ENCODE measurements around the gene SLC8A1. TPM values are rescaled to one million over a fixed set of nuclear protein-coding genes. Genes with fewer than 3 reads are reported as not detected.

The SLC8A1 gene
- total RNA-seq, 1 donor from 2014 or later, result 5.6 TPM

GRCh38 chr2:40072442-40073232, 379.3 kb downstream of the SLC8A1 start:
- no peak overlapping the region for H3K27ac ChIP-seq
- TF ChIP-seq CTCF (IDR thresholded peaks at IDR 0.05), result no peak
- no peaks in the 10 kb centered on the region for H3K27me3 ChIP-seq
- H3K9me3 ChIP-seq, result no peaks in the 10 kb centered on the region
- no peaks in the 10 kb centered on the region for H3K36me3 ChIP-seq
- H3K4me1 ChIP-seq, result no peaks in the 10 kb centered on the region
- DNase-seq (ENCODE audit: low spot score in 2 of 2), result no peak
- H3K4me3 ChIP-seq, result no peak overlapping the region
- intact Hi-C loops (cut with DNase I), result no loop called here

- Histone ChIP-seq H3K4me3 (no peak overlapping the region), H3K36me3 (no peaks in the 10 kb centered on the region), H3K27me3 (no peaks in the 10 kb centered on the region), H3K27ac (no peak overlapping the region), H3K9me3 (no peaks in the 10 kb centered on the region), H3K4me1 (no peaks in the 10 kb centered on the region)
- no peak for DNase-seq (ENCODE audit: low spot score in 2 of 2)
- no peak for TF ChIP-seq CTCF (IDR thresholded peaks at IDR 0.05)
- intact Hi-C loops (cut with DNase I), result no loop called here
These were observed 389.5 kb downstream of the SLC8A1 start for GRCh38 chr2:40062381-40062780.

GRCh38 chr2:40049781-40050180, 402.1 kb downstream of the SLC8A1 start:
- Histone ChIP-seq H3K4me1 (no peaks in the 10 kb centered on the region), H3K4me3 (no peak overlapping the region), H3K9me3 (no peaks in the 10 kb centered on the region), H3K27me3 (no peaks in the 10 kb centered on the region), H3K36me3 (no peaks in the 10 kb centered on the region), H3K27ac (no peak overlapping the region)
- intact Hi-C loops (cut with DNase I), result no loop called here
- TF ChIP-seq CTCF (IDR thresholded peaks at IDR 0.05), result no peak
- DNase-seq (ENCODE audit: low spot score in 2 of 2), result no peak

- no peak overlapping the region for H3K4me3 ChIP-seq
- intact Hi-C loops (cut with DNase I), result no loop called here
- no peaks in the 10 kb centered on the region for H3K27me3 ChIP-seq
- no peak for DNase-seq (ENCODE audit: low spot score in 2 of 2)
- TF ChIP-seq CTCF (IDR thresholded peaks at IDR 0.05), result no peak
- no peak overlapping the region for H3K27ac ChIP-seq
- H3K4me1 ChIP-seq, result no peaks in the 10 kb centered on the region
- H3K9me3 ChIP-seq, result no peaks in the 10 kb centered on the region
- no peaks in the 10 kb centered on the region for H3K36me3 ChIP-seq
These were observed 403.4 kb downstream of the SLC8A1 start for GRCh38 chr2:40048506-40048905.

- intact Hi-C loops (cut with DNase I), result no loop called here
- no peak for DNase-seq (ENCODE audit: low spot score in 2 of 2)
These were observed 404.5 kb downstream of the SLC8A1 start for GRCh38 chr2:40047406-40047805.

More at GRCh38 chr2:40047406-40047805, 404.5 kb downstream of the SLC8A1 start:
- Histone ChIP-seq H3K36me3 (no peaks in the 10 kb centered on the region), H3K4me3 (no peak overlapping the region), H3K27me3 (no peaks in the 10 kb centered on the region), H3K4me1 (no peaks in the 10 kb centered on the region), H3K9me3 (no peaks in the 10 kb centered on the region), H3K27ac (no peak overlapping the region)
- no peak for TF ChIP-seq CTCF (IDR thresholded peaks at IDR 0.05)
